GM18861 (cell line): ENCODE data around the gene OSBP2.

Experiments
- ATAC-seq: cut with Tn5 transposase; IDR thresholded peaks from one replicate; pipeline ENCODE4 v1.9.1; 2021; ENCODE audit not compliant: unreplicated experiment

Gene OSBP2

GRCh38 chr22:30838111-30838510 lies 143.4 kb downstream of the OSBP2 start:
- ATAC-seq, result no peak

- ATAC-seq, result no peak
These were observed 146.6 kb downstream of the OSBP2 start for GRCh38 chr22:30841273-30841672.

- ATAC-seq, result no peak
These were observed 148.6 kb downstream of the OSBP2 start for GRCh38 chr22:30843245-30843644.

- no peak for ATAC-seq
These were observed 152.9 kb downstream of the OSBP2 start for GRCh38 chr22:30847583-30847982.

- ATAC-seq, result no peak
These were observed 160.6 kb downstream of the OSBP2 start for GRCh38 chr22:30855266-30855665.

GRCh38 chr22:30855677-30856518 lies 161.2 kb downstream of the OSBP2 start:
- ATAC-seq, result no peak

- ATAC-seq, result no peak
These were observed 162.2 kb downstream of the OSBP2 start for GRCh38 chr22:30856741-30857502.

GRCh38 chr22:30857791-30858190 lies 163.1 kb downstream of the OSBP2 start:
- ATAC-seq, result no peak

- ATAC-seq, result no peak
These were observed 164.5 kb downstream of the OSBP2 start for GRCh38 chr22:30858976-30859713.

- ATAC-seq, result no peak
These were observed 165.0 kb downstream of the OSBP2 start for GRCh38 chr22:30859714-30860095.

GRCh38 chr22:30860176-30861105 lies 165.8 kb downstream of the OSBP2 start:
- ATAC-seq, result no peak

- no peak for ATAC-seq
These were observed 166.5 kb downstream of the OSBP2 start for GRCh38 chr22:30861131-30861530.

- ATAC-seq, result no peak
These were observed 167.2 kb downstream of the OSBP2 start for GRCh38 chr22:30861688-30862552.

GRCh38 chr22:30863081-30863833 lies 168.6 kb downstream of the OSBP2 start:
- ATAC-seq, result no peak

GRCh38 chr22:30864441-30865420 lies 170.1 kb downstream of the OSBP2 start:
- ATAC-seq, result no peak

GRCh38 chr22:30865656-30866055 lies 171.0 kb downstream of the OSBP2 start:
- no peak for ATAC-seq

GRCh38 chr22:30866216-30866615 lies 171.5 kb downstream of the OSBP2 start:
- no peak for ATAC-seq
